OCI-LY7 (cell line): ENCODE results near the gene ST3GAL3. TPM values are rescaled to one million over a fixed set of nuclear protein-coding genes. Genes with fewer than 3 reads are reported as not detected.

Source experiments
- BruUV-seq: library from RNA; stranded (reverse); fragments of 400-500 nt; replicated peaks from 2 replicates; lab custom pipeline; 2021; lab: Mats Ljungman, UMichigan
- CTCF ChIA-PET: fragments of 300-600 bp; sonication (Branson Sonifier 250); formaldehyde crosslinking; loops from one replicate; lab custom pipeline; 2022; ENCODE audit warnings: antibody characterized with exemption; ENCODE audit not compliant: unreplicated experiment; lab: Charles Lee
- POLR2A ChIA-PET: fragments of 300-600 bp; sonication (Branson Sonifier 250); formaldehyde crosslinking; loops from one replicate; lab custom pipeline; 2022; ENCODE audit warnings: antibody characterized with exemption; lab: Charles Lee
- DNase-seq: peaks from one replicate; pipeline ENCODE4 v3.0.0-alpha.2; 2015; ENCODE audit warnings: low spot score
- H2AFZ ChIP-seq: fragments of 200-600 bp; sonication (generic), shearing (Covaris generic); 2 replicates; pipeline ENCODE4 v1.6.1; 2014; ENCODE audit warnings: mild to moderate bottlenecking, antibody characterized with exemption, low read length, moderate library complexity
- H3K27ac ChIP-seq: fragments of 200-600 bp; sonication (generic); 2 replicates; pipeline ENCODE4 v1.5.1; 2014; ENCODE audit warnings: mixed run types, low read depth, mild to moderate bottlenecking, moderate library complexity, low read length, inconsistent platforms; ENCODE audit not compliant: poor library complexity, severe bottlenecking
- H3K36me3 ChIP-seq: fragments of 200-600 bp; sonication (generic); 2 replicates; pipeline ENCODE4 v1.6.1; 2014; ENCODE audit warnings: mild to moderate bottlenecking, antibody characterized with exemption, low read length, moderate library complexity, mixed read lengths; ENCODE audit not compliant: insufficient read depth
- H3K4me1 ChIP-seq: fragments of 200-600 bp; sonication (generic); 2 replicates; pipeline ENCODE4 v1.5.1; 2014; ENCODE audit warnings: mild to moderate bottlenecking, low read length; ENCODE audit not compliant: insufficient read depth, poor library complexity, severe bottlenecking
- H3K4me2 ChIP-seq: fragments of 200-600 bp; sonication (generic); 2 replicates; pipeline ENCODE4 v1.6.1; 2014; ENCODE audit warnings: mild to moderate bottlenecking, low read length
- H3K4me3 ChIP-seq: fragments of 200-600 bp; sonication (generic); 2 replicates; pipeline ENCODE4 v1.5.1; 2014; ENCODE audit warnings: mild to moderate bottlenecking, low read depth, low read length; ENCODE audit not compliant: poor library complexity, severe bottlenecking
- H3K79me2 ChIP-seq: fragments of 200-600 bp; sonication (generic); 2 replicates; pipeline ENCODE4 v1.6.1; 2016; ENCODE audit warnings: low read depth, mild to moderate bottlenecking, low read length, moderate library complexity, mixed read lengths; ENCODE audit not compliant: insufficient read depth
- H3K9me2 ChIP-seq: fragments of 200-600 bp; sonication (generic); 2 replicates; pipeline ENCODE4 v1.6.1; 2016; ENCODE audit warnings: mild to moderate bottlenecking, low read length, mixed read lengths; ENCODE audit not compliant: insufficient read depth
- H3K9me3 ChIP-seq: fragments of 200-600 bp; sonication (generic); 2 replicates; pipeline ENCODE4 v1.6.1; 2014; ENCODE audit warnings: mild to moderate bottlenecking, mixed run types, low read length, mixed read lengths
- H4K20me1 ChIP-seq: fragments of 200-600 bp; sonication (generic); 2 replicates; pipeline ENCODE4 v1.6.1; 2014; ENCODE audit warnings: mild to moderate bottlenecking, antibody characterized with exemption, low read length, moderate library complexity, mixed read lengths; ENCODE audit not compliant: insufficient read depth
- EZH2phosphoT487 ChIP-seq: fragments of 200-600 bp; sonication (generic); IDR thresholded peaks from 2 replicates; pipeline ENCODE4 v1.6.1; 2018; ENCODE audit warnings: low read depth, borderline replicate concordance, mild to moderate bottlenecking, mixed run types, antibody characterized with exemption, low read length, moderate library complexity, mixed read lengths
- intact Hi-C: fragments of 100-400 bp; cut with micrococcal nuclease; formaldehyde crosslinking; loops from one replicate; pipeline ENCODE4 v1.10.0; 2022; ENCODE audit not compliant: unreplicated experiment
- total RNA-seq, 2 experiments: library from RNA; depleted of rRNA in 1 of 2; stranded (reverse); fragments of >200 nt in 1 of 2; shearing (Covaris generic) in 1 of 2; gene quantifications; 2 replicates each; pipeline ENCODE4 v1.2.3, GENCODE V29; 2014 to 2022
- TF ChIP-seq, protein P1 (sequence below): fragments of 200-600 bp; sonication (generic); conservative IDR thresholded peaks from 2 replicates; pipeline ENCODE4 v1.5.1; 2014; ENCODE audit warnings: mild to moderate bottlenecking, antibody characterized with exemption, low read length, moderate library complexity, mixed read lengths

The ST3GAL3 gene
- total RNA-seq, 2 experiments from 2014 or later: 24.0 to 45.0 TPM

DNA sequence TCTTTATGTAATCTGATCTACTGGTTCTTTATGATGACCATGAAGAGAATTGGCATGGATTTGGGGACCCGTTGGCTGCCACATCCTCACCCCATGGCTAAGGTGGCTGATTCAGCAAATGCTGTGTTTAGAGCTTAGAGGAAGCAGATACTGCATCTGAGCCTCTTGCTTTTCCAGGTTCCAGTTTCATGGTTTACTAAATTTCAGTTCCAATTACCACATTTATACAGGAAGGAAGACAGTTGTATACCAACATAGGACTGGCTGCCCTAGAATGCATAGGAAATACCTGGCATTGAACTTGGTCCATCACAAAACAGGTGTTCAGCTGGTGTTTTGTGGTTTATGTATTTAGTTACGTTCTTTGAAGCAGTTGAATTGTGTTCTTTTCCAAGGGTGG, 107.1 kb downstream of the ST3GAL3 start:
- no peak overlapping the region for H2AFZ ChIP-seq
- no peak for DNase-seq
- no peak overlapping the region for H3K4me3 ChIP-seq
- H3K27ac ChIP-seq: no peak overlapping the region
- no peaks in the 10 kb centered on the region for H3K79me2 ChIP-seq
- peaks cover 24% of the 10 kb centered on the region for H3K36me3 ChIP-seq
- peaks cover 12% of the 10 kb centered on the region for H3K9me3 ChIP-seq
- no peaks in the 10 kb centered on the region for H3K9me2 ChIP-seq
- POLR2A ChIA-PET: no interaction called here
- TF ChIP-seq EZH2phosphoT487: no peak
- TF ChIP-seq, protein P1, sequence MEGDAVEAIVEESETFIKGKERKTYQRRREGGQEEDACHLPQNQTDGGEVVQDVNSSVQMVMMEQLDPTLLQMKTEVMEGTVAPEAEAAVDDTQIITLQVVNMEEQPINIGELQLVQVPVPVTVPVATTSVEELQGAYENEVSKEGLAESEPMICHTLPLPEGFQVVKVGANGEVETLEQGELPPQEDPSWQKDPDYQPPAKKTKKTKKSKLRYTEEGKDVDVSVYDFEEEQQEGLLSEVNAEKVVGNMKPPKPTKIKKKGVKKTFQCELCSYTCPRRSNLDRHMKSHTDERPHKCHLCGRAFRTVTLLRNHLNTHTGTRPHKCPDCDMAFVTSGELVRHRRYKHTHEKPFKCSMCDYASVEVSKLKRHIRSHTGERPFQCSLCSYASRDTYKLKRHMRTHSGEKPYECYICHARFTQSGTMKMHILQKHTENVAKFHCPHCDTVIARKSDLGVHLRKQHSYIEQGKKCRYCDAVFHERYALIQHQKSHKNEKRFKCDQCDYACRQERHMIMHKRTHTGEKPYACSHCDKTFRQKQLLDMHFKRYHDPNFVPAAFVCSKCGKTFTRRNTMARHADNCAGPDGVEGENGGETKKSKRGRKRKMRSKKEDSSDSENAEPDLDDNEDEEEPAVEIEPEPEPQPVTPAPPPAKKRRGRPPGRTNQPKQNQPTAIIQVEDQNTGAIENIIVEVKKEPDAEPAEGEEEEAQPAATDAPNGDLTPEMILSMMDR: no peak
- intact Hi-C loops: no loop called here
- H4K20me1 ChIP-seq: no peaks in the 10 kb centered on the region
- no TSS peak for BruUV-seq
- no peak overlapping the region for H3K4me2 ChIP-seq
- H3K4me1 ChIP-seq: peaks cover 4% of the 10 kb centered on the region
- CTCF ChIA-PET: no interaction called here

DNA sequence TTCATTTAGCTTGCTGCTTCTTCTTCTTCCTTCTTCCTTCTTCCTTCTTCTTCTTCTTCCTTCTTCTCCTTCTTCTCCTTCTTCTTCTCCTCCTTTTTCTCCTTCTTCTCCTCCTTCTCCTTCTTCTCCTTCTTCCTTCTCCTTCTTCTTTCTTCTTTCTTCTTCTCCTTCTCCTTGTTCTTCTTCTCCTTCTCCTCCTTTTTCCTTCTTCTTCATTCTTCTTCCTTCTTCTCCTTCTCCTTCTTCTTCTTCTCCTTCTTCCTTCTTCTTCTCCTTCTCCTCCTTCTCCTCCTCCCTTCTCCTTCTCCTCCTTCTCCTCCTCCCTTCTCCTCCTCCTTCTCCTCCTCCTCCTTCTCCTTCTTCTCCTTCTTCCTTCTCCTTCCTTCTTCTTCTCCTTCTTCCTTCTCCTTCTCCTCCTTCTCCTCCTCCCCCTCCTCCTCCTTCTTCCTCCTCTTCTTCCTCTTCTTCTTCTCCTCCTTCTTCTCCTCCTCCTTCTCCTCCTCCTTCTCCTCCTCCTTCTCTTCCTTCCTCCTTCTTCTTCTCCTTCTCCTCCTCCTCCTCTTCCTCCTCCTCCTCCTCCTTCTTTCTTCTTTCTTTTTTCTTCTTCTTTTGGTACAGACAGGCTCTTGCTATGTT, 110.1 kb downstream of the ST3GAL3 start:
- no peak for DNase-seq
- Histone ChIP-seq H3K9me3 (peaks cover 16% of the 10 kb centered on the region), H3K27ac (no peak overlapping the region), H3K79me2 (no peaks in the 10 kb centered on the region), H3K9me2 (no peaks in the 10 kb centered on the region), H3K36me3 (peaks cover 39% of the 10 kb centered on the region), H4K20me1 (no peaks in the 10 kb centered on the region), H3K4me2 (no peak overlapping the region), H2AFZ (no peak overlapping the region), H3K4me1 (peaks cover 4% of the 10 kb centered on the region), H3K4me3 (no peak overlapping the region)
- ChIA-PET CTCF (no interaction called here), POLR2A (no interaction called here)
- intact Hi-C loops: no loop called here
- TF ChIP-seq EZH2phosphoT487: no peak
- TF ChIP-seq, protein P1: no peak
- no TSS peak for BruUV-seq

DNA sequence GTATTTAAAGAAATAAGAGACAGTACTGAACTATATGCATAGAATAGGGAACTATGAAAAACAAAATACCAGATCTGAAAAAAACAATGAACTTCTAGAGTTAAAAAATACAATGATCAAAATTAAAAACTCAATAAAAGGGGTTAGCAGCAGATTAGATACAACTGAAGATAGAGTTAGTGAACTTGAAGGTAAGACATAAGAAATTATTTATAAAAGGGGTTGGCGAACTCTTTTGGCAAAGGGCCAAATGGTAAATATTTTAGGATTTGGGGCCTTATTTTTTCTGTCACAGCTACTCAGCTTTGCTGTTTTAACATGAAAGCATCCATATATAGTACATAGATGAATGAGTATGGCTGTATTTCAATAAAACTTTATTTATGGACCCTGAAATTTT, 111.4 kb downstream of the ST3GAL3 start:
- TF ChIP-seq, protein P1: no peak
- TF ChIP-seq EZH2phosphoT487: no peak
- Histone ChIP-seq H3K79me2 (no peaks in the 10 kb centered on the region), H3K4me2 (no peak overlapping the region), H4K20me1 (no peaks in the 10 kb centered on the region), H3K9me2 (no peaks in the 10 kb centered on the region), H3K36me3 (peaks cover 39% of the 10 kb centered on the region), H3K4me3 (no peak overlapping the region), H3K27ac (no peak overlapping the region), H3K4me1 (peaks cover 6% of the 10 kb centered on the region), H2AFZ (no peak overlapping the region), H3K9me3 (peaks cover 16% of the 10 kb centered on the region)
- POLR2A ChIA-PET: no interaction called here
- CTCF ChIA-PET: no interaction called here
- DNase-seq: no peak
- intact Hi-C loops: no loop called here
- no TSS peak for BruUV-seq
